Kidney glomerular epithelial cell (primary cell): ENCODE data around the gene HOMER2.

ENCODE experiments used
- DNase-seq: peaks from one replicate; lab custom pipeline; 2025; lab: John Stamatoyannopoulos, UW

HOMER2 gene

DNA sequence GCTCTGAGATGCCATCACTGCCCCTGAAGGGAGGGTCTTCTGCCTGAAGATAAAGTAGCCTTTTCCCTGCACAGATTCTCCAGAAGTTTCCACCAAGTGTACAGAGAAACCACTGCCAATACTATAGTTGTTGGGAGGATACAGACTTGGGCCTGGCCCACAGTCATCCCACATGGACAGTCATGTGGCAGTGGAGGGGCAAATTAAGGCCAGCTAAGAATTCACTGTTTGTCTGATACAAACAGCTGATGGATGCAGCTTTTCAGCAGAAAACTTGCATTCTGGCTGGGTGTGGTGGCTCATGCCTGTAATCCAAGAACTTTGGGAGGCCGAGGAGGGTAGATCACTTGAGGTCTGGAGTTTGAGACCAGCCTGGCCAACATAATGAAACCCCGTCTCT, 22.1 kb downstream of the HOMER2 start:
- no peak for DNase-seq

DNA sequence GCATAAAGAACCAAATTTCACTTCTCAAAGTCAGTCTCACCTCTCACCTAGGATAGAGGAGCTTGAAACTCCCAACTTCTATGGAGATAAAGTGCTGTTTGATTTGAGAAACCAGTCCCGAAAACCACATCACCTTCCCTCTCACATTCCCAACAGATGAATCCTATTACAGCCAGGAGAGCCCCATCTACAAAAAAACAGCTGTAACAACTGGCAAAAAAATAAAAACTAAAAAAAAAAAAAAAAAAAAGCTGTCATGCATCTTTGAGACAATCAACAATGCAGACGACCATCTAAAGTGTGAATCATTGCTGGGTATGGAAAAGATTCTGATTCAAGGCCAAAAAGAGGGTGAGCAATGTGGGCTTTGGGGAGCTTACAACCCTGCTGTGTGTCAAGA, 23.8 kb downstream of the HOMER2 start:
- no peak for DNase-seq

DNA sequence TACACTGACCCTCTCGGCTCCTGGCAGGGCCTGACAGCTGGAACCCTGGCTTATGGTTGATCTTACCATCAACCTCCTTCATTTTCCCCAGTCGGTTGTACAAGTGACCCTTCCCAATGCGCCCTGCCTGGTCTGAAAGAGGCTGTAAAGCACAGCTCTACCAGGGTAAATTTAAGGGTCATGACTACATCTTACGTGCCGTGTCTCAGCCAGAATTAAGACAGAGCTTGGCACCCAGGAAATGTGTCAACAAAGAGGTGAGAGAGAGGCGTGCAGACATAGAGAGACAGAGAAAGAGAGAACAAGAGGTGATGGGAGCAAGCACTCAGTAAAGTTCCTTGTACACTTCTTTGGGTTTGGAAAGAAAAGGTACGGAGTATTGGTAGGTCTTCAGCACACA, 28.8 kb downstream of the HOMER2 start:
- no peak for DNase-seq

DNA sequence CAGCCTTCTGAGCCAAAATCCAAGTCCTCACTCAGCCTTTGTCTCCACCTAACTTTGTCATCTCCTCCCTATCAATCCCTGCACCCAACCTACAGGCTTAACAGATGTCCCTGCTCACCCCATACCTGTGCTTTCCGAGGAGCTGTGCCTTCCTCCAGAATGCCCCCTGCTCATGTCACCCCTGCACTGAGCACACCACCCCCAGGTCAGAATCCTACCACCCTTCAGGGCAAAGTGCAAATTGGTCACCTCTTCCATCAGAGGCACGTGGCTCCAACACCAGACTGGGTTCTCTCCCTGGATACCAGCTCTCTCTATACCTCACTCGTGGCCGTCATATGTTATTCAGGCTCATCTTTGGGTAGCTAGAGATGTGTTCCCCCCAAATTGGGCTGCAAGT, 29.8 kb downstream of the HOMER2 start:
- no peak for DNase-seq

DNA sequence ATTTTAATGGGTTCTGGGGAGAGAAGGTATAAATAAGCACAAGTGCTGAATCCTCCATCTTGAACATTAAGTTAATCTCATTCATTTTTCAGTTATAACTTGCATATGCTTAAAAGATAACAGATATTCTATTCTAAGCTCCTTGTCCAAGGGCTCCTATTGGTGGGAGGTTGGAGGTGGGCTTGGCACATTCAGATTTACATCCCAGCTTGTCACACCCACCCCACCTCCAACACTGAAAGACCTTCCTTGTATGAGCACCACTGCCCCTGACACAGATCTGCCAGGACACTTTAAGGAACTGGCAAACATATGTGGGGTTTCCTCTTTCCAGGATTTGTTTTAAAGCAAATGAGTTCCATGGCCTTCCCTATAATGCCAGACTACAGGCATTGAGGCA, 30.6 kb downstream of the HOMER2 start:
- no peak for DNase-seq

DNA sequence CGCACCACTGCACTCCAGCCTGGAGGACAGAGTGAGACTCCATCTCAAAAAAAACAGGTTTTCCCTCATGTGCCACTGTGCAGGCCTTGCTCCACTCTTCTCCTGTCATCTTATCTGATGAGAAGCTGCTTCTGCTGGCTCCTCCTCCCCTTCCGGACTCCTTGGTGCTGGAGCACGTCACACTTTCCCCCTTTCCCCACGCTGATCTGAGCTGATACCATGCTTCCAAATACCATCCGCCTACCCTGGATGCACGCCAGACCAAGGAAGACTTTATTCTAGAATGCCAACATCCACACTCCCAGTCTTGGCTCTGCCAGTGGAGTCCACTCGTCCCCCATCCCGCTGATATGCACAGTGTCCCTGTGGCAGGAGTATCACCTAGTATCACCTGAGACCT, 31.3 kb downstream of the HOMER2 start:
- no peak for DNase-seq

DNA sequence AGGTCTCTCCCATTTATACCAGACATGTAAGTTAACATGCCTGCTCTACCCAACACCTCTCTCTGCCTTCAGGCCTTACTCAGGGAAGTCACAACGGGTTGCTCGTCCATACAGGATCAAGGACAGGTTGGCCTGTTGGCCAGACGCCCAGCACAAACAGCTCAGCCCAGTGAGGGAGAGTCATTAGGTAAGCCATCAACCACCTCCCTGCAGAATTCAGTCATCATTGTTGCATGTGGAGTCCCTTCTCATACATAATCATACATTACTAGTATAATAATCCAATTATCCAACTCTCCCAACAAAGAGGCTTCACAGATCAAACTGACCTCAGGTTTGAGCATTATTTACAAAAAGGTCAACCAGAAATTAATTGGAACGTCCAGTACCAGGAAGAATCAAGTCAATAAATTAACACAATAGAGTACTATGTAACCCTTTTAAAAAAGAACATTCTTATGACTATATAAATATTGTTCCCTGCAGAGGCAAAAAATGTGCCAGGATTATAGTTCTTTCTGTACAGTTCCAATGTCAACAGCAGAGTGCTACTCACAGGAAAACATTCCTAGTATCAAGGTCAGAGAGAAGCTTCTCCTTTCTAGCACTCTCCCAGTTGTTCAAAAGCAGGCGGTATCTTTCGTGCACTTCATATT, 33.2 kb downstream of the HOMER2 start:
- peak; percentile 24 for DNase-seq

DNA sequence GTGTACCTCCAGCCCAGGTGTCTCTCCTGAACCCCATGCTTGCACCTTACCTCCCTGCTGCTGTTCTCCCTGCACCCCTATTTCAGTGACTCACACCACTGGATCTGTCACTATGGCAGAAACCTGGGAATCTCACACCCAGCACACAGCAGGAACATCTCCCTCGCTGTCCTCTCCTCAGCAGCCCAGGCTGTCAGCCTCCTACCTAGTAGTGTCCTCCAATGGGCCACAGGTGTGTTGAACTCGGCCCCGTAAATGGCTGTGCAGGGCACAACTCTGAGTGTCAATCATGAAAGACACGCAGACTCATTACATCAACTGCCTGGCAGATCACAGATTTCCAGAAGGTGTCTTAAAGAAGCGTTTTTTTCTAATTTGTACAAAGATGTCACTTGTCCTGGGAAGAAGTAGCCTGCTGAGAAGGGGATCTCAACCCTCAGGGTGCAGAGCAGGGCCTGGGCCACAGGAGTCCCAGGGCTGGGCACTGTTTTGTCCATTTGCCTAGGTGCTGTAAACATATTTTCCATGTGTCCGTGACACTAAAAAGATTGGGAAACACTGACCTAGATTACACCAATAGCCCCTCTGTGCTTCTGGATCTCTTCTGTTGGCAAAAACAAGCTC, 33.8 kb downstream of the HOMER2 start:
- DNase-seq = no peak

DNA sequence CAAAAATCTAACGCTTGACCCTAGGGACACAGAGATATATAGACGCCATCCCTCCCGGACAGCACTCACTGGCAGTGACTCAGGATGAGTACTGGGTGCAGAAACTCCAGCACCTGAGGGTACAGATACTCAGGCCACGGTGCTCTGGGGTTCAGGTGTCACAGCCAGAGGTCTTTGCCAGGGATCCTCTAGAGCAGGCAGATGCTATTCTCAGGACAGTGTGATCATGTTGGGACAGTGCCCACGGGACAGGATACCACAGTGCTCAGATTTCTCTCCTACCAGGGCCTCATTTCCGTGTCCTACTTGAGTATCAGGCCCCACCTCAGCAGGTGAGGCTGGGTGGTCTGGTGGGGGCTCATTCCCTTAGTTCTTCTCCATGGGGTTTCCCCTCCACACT, 34.4 kb downstream of the HOMER2 start:
- DNase-seq = no peak

DNA sequence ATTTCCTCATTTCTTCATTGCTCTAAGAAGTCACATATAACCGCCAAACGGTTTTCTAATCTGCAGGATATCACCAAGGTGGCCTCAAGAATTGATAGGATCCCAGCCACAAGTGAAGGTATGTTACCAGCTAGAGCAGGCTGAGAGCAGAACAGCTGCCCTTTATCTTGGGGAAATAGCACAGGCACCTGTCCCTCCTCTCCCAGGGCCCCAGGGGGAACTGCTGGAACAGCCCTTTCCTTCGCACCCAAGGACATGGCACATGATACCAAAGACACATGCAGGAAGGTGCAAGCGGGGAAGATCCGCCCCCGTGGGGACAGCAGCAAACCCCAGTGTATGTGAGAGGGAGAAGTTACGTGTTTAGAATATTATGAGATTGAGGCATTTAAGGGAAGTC, 35.3 kb downstream of the HOMER2 start:
- no peak for DNase-seq

DNA sequence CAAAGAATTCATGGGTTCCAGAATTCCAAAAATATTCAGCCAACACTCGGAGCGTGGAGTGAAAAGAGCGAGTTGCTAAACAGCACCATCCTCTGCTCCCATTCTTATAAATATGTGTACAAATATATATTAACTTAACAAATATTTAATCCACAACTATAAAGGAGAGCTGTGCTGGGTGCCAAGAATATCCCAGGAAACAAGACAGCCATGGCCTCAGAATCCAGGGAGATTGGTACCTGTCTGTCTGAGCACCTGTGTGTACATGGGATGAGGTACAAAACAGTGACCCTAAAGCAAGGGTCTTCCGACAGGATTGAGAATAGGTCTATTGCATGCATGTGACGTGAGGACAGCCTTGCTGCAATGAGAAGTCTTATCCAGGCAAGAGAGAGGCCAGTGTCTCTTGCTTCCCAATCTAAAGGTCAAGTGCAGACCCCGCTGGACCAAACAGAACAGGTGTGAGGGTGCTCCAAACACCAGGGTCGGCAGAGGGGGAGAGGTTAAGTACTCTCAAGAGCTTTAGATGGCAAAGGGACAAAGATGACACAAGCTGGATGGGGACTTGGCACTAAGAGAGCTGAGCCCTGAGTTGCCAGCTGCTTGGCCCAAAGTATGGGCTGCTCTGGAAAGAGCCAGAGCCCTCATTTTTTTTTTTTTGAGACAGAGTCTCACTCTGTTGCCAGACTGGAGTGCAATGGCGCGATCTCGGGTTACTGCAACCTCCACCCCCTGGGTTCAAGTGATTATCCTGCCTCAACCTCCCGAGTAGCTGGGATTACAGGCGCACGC, 36.2 kb downstream of the HOMER2 start:
- no peak for DNase-seq

DNA sequence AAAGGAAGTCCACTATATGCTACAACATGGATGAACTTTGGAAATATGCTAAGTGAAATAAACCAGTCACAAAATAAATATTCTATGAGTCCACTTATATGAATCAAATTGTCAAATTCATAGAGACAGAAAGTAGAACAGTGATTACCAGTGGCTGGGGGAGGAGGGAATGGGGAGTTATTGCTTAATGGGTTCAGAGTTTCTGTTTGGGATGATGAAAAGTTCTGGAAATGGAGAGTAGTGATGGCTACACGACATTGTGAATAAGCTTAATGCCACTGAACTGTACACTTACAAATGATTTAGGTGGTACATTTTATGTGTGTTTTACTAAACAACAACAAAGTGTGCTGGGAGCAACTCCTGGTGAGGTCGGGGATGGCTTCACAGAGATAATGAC, 38.1 kb downstream of the HOMER2 start:
- DNase-seq = no peak

DNA sequence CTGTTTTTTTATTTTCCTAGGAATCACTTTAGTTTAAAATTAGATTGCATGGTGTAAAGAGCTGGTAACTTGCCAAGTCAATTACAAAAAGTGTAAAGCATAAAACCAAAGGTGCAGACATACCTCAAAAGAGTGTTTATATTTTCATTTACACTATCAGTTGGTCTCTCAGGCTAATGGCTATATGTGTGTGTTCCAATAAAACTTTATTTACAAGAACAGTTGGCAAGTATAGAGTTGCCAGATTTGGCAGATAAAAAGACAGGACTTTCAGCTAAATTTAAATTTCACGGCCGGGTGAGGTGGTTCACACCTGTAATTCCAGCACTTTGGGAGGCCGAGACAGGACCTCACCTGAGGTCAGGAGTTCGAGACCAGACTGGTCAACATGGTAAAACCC, 41.1 kb downstream of the HOMER2 start:
- DNase-seq = no peak

DNA sequence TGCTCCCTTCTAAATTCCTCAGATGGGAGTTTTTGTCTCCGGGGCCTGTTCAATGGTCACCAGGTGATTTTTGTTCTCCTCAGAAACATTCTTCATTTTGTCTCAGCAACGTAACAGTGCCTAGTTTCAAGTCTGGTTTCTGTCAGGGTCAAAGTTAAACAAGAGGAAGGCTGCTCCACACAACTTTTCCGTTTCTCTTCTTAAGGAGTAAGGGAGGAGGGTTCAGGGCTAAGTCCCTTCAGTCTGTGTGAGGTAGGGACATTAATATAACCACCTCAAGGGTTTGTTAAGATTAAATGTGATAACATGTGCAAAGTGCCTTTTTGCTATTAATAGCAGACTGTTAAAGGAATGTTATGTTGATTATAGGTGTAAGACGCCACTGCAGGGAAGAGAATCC, 41.8 kb downstream of the HOMER2 start:
- no peak for DNase-seq

DNA sequence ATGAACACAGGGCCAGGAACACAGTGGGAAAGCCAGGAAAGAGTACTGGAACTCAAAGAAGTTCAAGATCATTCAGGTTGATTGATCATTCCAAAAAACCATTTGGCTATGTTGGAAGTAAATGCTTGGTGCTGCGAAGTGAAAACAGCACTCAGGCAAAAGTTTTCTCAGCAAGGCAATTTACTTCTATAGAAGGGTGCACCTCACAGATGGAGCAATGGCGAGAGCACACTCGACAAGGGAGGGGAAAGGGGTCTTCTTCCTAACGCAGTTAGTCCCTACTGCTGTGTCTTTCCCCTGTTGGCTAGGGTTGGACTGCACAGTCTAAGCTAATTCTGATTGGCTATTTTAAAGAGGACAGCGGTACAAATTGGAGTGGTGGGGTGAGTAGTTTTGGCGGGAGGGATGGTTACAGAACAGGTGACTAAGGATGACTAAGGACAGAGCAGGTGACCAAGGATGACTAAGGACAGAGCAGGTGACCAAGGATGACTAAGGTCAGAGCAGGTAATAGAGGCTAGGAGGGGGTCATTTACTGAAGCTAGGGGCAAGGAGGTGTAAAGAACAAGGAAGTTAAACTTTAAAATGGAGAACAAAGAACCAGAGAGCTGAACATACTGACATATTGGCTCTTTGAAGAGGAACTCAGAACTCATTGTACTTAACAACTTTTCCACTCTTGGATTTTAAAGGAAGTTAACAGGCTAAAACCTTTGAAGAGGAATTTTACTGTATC, 43.3 kb downstream of the HOMER2 start:
- DNase-seq = no peak

DNA sequence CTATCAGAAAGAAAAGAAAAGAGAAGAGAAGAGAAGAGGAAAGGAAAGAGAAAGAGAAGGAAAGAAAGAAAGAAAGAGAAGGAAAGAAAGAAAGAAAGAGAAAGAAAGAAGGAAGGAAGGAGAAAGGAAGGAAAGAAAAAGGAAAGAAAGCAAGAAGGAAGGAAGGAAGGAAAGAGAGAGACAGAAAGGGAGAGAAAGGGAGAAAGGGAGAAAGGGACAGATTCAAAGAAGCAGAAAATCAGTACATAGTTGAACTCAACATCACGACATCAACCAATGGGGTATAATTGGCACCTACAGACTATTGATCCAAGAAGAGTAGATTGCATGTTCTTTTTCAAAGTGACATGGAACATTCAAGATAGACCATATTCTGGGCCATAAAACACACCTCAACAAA, 45.2 kb downstream of the HOMER2 start:
- no peak for DNase-seq

DNA sequence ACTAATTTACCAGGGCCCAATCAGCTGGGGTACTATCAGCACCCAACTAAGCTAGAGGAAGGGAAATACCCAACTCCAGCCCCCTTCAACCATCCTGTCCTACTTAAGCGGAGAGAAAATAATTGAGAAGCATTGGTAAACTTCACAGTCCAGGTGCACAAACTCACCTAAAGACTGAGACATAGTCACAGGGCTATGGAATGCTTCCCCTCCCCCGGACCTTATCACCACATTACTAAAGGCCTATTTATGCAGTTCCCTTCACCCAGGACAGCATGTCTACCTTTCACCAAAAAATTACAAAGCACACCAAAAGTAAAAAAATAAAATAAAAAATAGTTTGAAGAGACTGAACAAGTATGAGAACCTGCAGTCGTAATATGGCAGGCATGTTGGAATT, 47.9 kb downstream of the HOMER2 start:
- no peak for DNase-seq

DNA sequence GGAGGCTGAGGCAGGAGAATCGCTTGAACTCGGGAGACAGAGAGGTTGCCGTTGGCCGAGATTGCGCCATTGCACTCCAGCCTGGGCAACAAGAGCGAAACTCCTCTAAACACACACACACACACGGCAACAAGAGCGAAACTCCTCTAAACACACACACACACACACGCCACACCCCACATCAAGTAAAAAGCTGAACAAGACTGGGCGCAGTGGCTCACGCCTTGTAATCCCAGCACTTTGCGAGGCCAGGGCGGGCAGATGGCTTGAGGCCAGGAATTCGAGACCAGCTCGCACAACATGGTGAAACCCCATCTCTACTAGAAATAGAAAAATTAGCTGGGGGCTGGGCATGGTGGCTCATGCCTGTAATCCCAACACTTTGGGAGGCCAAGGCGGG, 49.0 kb downstream of the HOMER2 start:
- no peak for DNase-seq

DNA sequence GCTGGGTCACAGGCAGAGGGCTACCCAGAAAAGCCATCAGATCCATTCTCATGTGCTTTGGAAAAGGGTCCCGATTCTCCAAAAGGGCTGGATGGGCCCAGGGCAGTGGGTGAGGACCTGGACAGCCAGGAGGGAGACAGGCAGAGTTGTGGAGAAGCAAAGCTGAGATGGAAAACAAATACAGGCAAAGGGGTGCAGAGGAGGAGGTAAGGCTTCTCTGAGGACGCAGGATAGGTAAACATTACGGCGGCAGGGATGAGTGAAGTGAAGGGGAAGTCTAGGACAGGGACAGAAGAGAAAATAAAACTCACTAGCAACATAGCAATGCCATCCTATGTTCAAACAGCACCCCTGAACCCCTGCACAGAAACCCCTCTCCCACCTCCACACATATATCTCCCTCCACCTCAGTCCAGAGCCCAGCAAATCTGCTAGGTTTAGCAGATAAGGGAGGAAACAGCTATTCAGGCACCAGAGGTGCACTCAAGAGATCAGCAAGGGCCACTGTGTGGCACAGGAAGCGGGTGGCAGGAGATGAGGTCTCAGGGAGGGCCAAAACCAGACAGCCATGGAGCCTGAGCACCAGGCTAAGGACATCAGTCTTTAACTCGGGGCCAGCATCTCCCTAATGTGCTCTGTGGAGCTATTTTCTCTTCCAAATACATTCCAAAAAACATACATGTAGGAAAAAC, 51.3 kb downstream of the HOMER2 start:
- no peak for DNase-seq

DNA sequence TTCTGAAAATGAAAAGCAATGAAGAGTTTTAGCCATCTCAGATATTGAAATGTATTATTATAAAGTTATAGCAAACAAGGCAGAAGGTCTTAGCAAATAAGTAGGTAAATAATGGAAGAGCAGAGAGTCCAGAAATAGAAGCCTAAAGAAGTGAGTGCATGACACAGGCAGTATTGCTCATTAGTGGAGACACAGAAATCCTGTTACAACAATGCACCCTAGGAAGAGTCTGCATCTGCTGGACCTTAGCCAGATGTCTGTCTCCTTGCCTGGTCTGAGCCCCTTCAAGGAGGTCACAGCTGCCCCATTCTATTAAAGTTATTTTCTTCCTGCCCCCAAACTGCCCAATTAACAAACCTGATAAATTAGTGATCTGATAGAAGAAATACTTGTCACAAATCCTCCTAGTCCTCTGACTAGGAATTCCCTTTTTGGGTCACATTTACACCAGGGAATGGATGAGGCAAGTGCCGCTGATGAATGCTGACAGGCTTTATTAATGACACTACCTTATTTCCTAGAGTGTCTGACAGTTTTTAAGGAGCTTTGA, 51.9 kb downstream of the HOMER2 start:
- DNase-seq = peak; percentile 17

DNA sequence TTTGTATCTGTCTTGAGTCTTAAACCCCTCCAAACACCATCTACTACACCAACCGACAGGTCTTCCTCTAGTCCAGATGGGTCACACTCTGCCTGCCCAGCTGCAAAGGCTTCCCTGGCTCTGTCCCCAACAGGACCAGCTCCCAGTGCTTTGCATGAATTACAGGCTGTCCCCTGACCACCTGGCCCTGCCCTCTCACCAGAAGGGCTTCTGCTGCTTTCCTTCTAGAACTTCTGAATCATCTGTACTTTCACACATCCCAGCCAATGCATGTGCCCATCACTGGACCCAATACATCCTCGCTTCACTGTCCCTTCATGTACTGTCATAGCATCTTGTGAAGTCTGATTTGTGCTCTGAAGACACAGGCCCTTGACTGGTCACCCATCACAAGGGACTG, 53.6 kb downstream of the HOMER2 start:
- no peak for DNase-seq

DNA sequence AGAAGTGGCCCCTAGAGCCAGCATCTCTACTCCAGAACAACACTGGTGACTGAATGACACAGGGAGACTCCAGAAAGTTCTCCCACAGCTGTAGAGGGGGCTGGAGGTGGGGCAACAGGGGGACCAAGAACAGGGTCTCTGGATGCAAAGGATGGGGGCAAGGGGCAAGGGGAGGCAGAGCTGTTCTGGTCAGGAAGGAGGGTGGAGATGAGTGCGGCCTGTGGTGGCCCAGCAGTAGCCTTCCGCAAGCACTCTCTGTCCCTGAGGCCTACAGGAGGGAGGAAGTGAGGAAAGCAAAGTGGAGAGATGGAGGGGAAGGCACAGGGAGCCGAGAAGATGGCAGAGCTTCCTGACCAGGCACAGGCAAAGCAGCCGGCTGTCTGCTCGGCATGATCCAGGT, 56.5 kb downstream of the HOMER2 start:
- no peak for DNase-seq
